Mucosa of descending colon (tissue), 3 donors: ENCODE measurements around the gene SLC25A25. TPM values are rescaled to one million over a fixed set of nuclear protein-coding genes. Genes with fewer than 3 reads are reported as not detected.

Source experiments
- ATAC-seq: fragments of 200-7000 bp; cut with Tn5 transposase; one replicate; pipeline ENCODE4 v1.9.1; 2020; ENCODE audit warnings: mild to moderate bottlenecking, moderate library complexity
- DNase-seq, 3 donors: peaks; one replicate each; pipeline ENCODE4 v3.0.0-alpha.2; 2020
- H3K36me3 ChIP-seq: fragments of 200-600 bp; one replicate; pipeline ENCODE4 v1.8.0; 2021; ENCODE audit warnings: low read depth, mild to moderate bottlenecking
- H3K4me1 ChIP-seq: fragments of 200-600 bp; one replicate; pipeline ENCODE4 v1.8.0; 2021; ENCODE audit warnings: low read depth, mild to moderate bottlenecking
- H3K4me3 ChIP-seq: fragments of 200-600 bp; one replicate; pipeline ENCODE4 v1.8.0; 2021; ENCODE audit warnings: mild to moderate bottlenecking
- H3K9me3 ChIP-seq: fragments of 200-600 bp; one replicate; pipeline ENCODE4 v1.8.0; 2021; ENCODE audit warnings: mild to moderate bottlenecking
- CTCF ChIP-seq: fragments of 200-600 bp; IDR thresholded peaks from one replicate; pipeline ENCODE4 v1.8.0; 2022; ENCODE audit warnings: antibody characterized with exemption, mild to moderate bottlenecking
- intact Hi-C, 2 donors: fragments of 100-400 bp; cut with DNase I in 1 of 2; cut with micrococcal nuclease in 1 of 2; formaldehyde crosslinking; loops; one replicate each; pipeline versions ENCODE4 v1.11.0 to v1.11.1; 2022; cut with DNase I, micrococcal nuclease
- total RNA-seq, 3 donors: library from RNA; stranded (reverse); fragmentation: NEBNext Ultra II Directional in 2 of 3; extraction: Animal tissue kit (Norgen Biotek cat#: 25700) in 2 of 3; gene quantifications; one replicate each; pipeline versions ENCODE4 v1.2.1 to v1.2.4, GENCODE V29; 2021 to 2023
- donor health status: DM: no; HTN: no; CAD: no; lungs with moderate emphysema.
- donor health status: DM: no; HTN: no; CAD: no.
- donor health status: DM: no; HTN: yes; CAD: no.

SLC25A25 gene
- total RNA-seq, 3 donors from 2014 or later, result 19.1 to 27.3 (median 21.3) TPM

GRCh38 chr9:128025736-128026135 lies 42.3 kb upstream of the SLC25A25 start:
- no peak overlapping the region for H3K4me3 ChIP-seq

GRCh38 chr9:128026255-128026772 lies 41.7 kb upstream of the SLC25A25 start:
- Histone ChIP-seq H3K4me1 (no peaks in the 10 kb centered on the region), H3K36me3 (no peaks in the 10 kb centered on the region), H3K9me3 (no peaks in the 10 kb centered on the region), H3K4me3 (no peak overlapping the region)
- TF ChIP-seq CTCF, result no peak
- intact Hi-C loops, result no loop called here
- ATAC-seq, result peak; percentile 81
- DNase-seq, result peak in 2 of 3 donors; percentile 54 to 75

More at GRCh38 chr9:128025736-128026135, 42.3 kb upstream of the SLC25A25 start:
- DNase-seq (no peak), ATAC-seq (peak; percentile 10)
- Histone ChIP-seq H3K36me3 (no peaks in the 10 kb centered on the region), H3K4me1 (no peaks in the 10 kb centered on the region), H3K9me3 (no peaks in the 10 kb centered on the region)
- no peak for TF ChIP-seq CTCF
- intact Hi-C loops, result no loop called here

- H3K36me3 ChIP-seq, result no peaks in the 10 kb centered on the region
Measured at GRCh38 chr9:128026773-128027541, 41.1 kb upstream of the SLC25A25 start.

GRCh38 chr9:128027705-128028104 lies 40.3 kb upstream of the SLC25A25 start:
- TF ChIP-seq CTCF, result no peak
- DNase-seq, result no peak
- no peak overlapping the region for H3K4me3 ChIP-seq

More at GRCh38 chr9:128026773-128027541, 41.1 kb upstream of the SLC25A25 start:
- Histone ChIP-seq H3K4me1 (no peaks in the 10 kb centered on the region), H3K9me3 (no peaks in the 10 kb centered on the region), H3K4me3 (no peak overlapping the region)
- no peak for TF ChIP-seq CTCF
- intact Hi-C loops, result no loop called here
- ATAC-seq (peak; percentile 42), DNase-seq (no peak)

GRCh38 chr9:128033609-128034008 lies 34.4 kb upstream of the SLC25A25 start:
- no peak for TF ChIP-seq CTCF
- Histone ChIP-seq H3K9me3 (no peaks in the 10 kb centered on the region), H3K4me1 (peaks cover 19% of the 10 kb centered on the region), H3K4me3 (no peak overlapping the region), H3K36me3 (no peaks in the 10 kb centered on the region)
- peak in 1 of 3 donors; percentile 40 for DNase-seq
- ATAC-seq, result peak; percentile 36
- intact Hi-C loops, result loop anchor here (2.0 to 10.0 kb wide), 3 partner anchors 49 to 91 kb away; partner anchors contain the start of gene EEIG1 (in 1 of the 2)

More at GRCh38 chr9:128027705-128028104, 40.3 kb upstream of the SLC25A25 start:
- no peak for ATAC-seq
- Histone ChIP-seq H3K36me3 (no peaks in the 10 kb centered on the region), H3K4me1 (no peaks in the 10 kb centered on the region), H3K9me3 (no peaks in the 10 kb centered on the region)
- intact Hi-C loops, result no loop called here
